GM06990 (cell line): ENCODE results near the gene TRIM44.

Experiments
- DNase-seq: peaks from one replicate; pipeline ENCODE4 v3.0.0-alpha.2; 2011; ENCODE audit not compliant: insufficient read length; ENCODE audit errors: extremely low read depth
- H3K27me3 ChIP-seq: replicated peaks from 2 replicates; pipeline ENCODE4 v1.6.0; 2011; ENCODE audit warnings: low read length; ENCODE audit not compliant: control insufficient read depth, insufficient read depth
- H3K36me3 ChIP-seq: 2 replicates; pipeline ENCODE4 v1.5.1; 2011; ENCODE audit warnings: low read length; ENCODE audit not compliant: control insufficient read depth, insufficient read depth
- H3K4me3 ChIP-seq: replicated peaks from 2 replicates; pipeline ENCODE4 v1.5.1; 2011; ENCODE audit warnings: low read depth, mild to moderate bottlenecking, control low read depth, low read length
- CTCF ChIP-seq: IDR thresholded peaks from 2 replicates; pipeline ENCODE4 v1.5.1; 2011; ENCODE audit warnings: low read length, control low read depth, mild to moderate bottlenecking, inconsistent platforms; ENCODE audit not compliant: insufficient read depth, poor library complexity, severe bottlenecking

Gene TRIM44

GRCh38 chr11:35617687-35618496 is 44.7 kb upstream of the TRIM44 start, which contains the start of gene FJX1:
TSS of gene FJX1 (plus strand) at chr11:35618460. CDS start at chr11:35618637, 177 bp downstream.
- peak; percentile 69 for DNase-seq
- TF ChIP-seq CTCF: no peak
- H3K27me3 ChIP-seq: no peaks in the 10 kb centered on the region; the same call in 1 of the 2 replicates
- no peaks in the 10 kb centered on the region for H3K36me3 ChIP-seq
- peak within 1 kb of the TSS; percentile 56 for H3K4me3 ChIP-seq

- peak; percentile 79 for DNase-seq
- H3K36me3 ChIP-seq: no peaks in the 10 kb centered on the region
- TF ChIP-seq CTCF: no peak
- H3K4me3 ChIP-seq: peak overlapping the region; percentile 56
- no peaks in the 10 kb centered on the region; the same call in 1 of the 2 replicates for H3K27me3 ChIP-seq
These were observed 44.0 kb upstream of the TRIM44 start for GRCh38 chr11:35618497-35619115.

- TF ChIP-seq CTCF: no peak
- peak; percentile 80 for DNase-seq
- Histone ChIP-seq H3K4me3 (peak overlapping the region; percentile 49), H3K36me3 (no peaks in the 10 kb centered on the region), H3K27me3 (no peaks in the 10 kb centered on the region; the same call in 1 of the 2 replicates)
These were observed 43.3 kb upstream of the TRIM44 start for GRCh38 chr11:35619116-35619854.

GRCh38 chr11:35619855-35620640 is 42.5 kb upstream of the TRIM44 start:
- DNase-seq: peak; percentile 20
- H3K27me3 ChIP-seq: no peaks in the 10 kb centered on the region; the same call in 1 of the 2 replicates
- H3K36me3 ChIP-seq: no peaks in the 10 kb centered on the region
- peak overlapping the region; percentile 49 for H3K4me3 ChIP-seq
- no peak for TF ChIP-seq CTCF

- no peak for DNase-seq
- Histone ChIP-seq H3K4me3 (no peak overlapping the region), H3K27me3 (no peaks in the 10 kb centered on the region; the same call in 1 of the 2 replicates), H3K36me3 (no peaks in the 10 kb centered on the region)
- no peak for TF ChIP-seq CTCF
These were observed 41.8 kb upstream of the TRIM44 start for GRCh38 chr11:35620795-35621194.
